ENCODE measurements around the gene PGA4.
A peak's percentile ranks its signal among the peaks of the same experiment; 100 is the strongest.

PGA4 gene

GRCh38 chr11:61254403-61255025, 32.4 kb downstream of the PGA4 start:
- DNase-seq (ENCODE audit: low read depth): peak; percentile 76
- TF ChIP-seq, protein P1, sequence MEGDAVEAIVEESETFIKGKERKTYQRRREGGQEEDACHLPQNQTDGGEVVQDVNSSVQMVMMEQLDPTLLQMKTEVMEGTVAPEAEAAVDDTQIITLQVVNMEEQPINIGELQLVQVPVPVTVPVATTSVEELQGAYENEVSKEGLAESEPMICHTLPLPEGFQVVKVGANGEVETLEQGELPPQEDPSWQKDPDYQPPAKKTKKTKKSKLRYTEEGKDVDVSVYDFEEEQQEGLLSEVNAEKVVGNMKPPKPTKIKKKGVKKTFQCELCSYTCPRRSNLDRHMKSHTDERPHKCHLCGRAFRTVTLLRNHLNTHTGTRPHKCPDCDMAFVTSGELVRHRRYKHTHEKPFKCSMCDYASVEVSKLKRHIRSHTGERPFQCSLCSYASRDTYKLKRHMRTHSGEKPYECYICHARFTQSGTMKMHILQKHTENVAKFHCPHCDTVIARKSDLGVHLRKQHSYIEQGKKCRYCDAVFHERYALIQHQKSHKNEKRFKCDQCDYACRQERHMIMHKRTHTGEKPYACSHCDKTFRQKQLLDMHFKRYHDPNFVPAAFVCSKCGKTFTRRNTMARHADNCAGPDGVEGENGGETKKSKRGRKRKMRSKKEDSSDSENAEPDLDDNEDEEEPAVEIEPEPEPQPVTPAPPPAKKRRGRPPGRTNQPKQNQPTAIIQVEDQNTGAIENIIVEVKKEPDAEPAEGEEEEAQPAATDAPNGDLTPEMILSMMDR (IDR thresholded peaks at IDR 0.05; ENCODE audit: insufficient read depth, low read depth, low read length, missing control alignments): peak; percentile 99
- no peak overlapping the region for H3K4me3 ChIP-seq (ENCODE audit: low read length)

GRCh38 chr11:61256710-61257482, 34.7 kb downstream of the PGA4 start:
- DNase-seq (ENCODE audit: low read depth): no peak
- TF ChIP-seq, protein P1 (IDR thresholded peaks at IDR 0.05; ENCODE audit: insufficient read depth, low read depth, low read length, missing control alignments): no peak
- no peak overlapping the region for H3K4me3 ChIP-seq (ENCODE audit: low read length)

GRCh38 chr11:61258546-61258945, 36.4 kb downstream of the PGA4 start:
- no peak for DNase-seq (ENCODE audit: low read depth)
- H3K4me3 ChIP-seq (ENCODE audit: low read length): no peak overlapping the region
- TF ChIP-seq, protein P1 (IDR thresholded peaks at IDR 0.05; ENCODE audit: insufficient read depth, low read depth, low read length, missing control alignments): no peak

DNA sequence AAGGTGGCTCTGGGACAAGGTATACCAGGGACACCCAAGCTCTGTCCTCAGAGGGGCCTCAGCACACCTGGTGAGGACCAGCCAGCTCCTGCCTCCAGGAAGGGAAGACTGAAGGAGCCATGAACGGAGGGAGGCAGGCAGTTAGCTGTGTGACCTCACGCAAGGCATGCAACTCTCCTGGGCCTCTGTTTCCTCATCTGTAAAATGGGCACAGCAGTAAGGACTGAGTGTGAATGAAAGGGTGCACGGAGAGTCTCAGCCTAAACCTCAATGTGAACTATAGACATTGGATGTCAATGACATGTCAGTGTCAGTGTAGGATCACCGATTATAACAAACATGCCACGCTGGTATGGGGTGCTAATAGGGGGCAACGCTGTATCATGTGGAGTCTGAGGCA, 37.2 kb downstream of the PGA4 start:
- TF ChIP-seq, protein P1 (IDR thresholded peaks at IDR 0.05; ENCODE audit: insufficient read depth, low read depth, low read length, missing control alignments): no peak
- no peak overlapping the region for H3K4me3 ChIP-seq (ENCODE audit: low read length)
- DNase-seq (ENCODE audit: low read depth): no peak

DNA sequence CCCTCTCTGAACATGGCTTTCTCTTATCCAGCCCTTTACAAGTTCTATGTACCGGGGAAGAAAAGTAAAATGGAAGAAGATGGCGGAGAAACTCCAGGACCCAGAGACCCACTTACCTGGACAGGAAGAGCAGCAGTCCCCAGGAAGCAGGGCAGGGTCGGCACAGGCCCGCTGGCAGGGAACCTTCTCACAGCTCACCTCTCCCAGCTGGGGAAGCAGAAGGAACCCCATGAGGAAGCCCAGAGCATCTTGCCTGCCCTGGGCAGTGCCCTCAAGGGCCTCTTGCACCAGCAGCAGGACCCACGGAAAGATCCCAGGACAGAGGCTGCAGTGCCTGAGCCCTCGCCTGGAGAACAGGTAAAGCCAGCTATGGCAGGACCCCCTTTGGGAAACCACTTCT, 42.2 kb downstream of the PGA4 start:
- TF ChIP-seq, protein P1 (IDR thresholded peaks at IDR 0.05; ENCODE audit: insufficient read depth, low read depth, low read length, missing control alignments): no peak
- no peak overlapping the region for H3K4me3 ChIP-seq (ENCODE audit: low read length)
- DNase-seq (ENCODE audit: low read depth): no peak

GRCh38 chr11:61264795-61265194, 42.6 kb downstream of the PGA4 start:
- no peak overlapping the region for H3K4me3 ChIP-seq (ENCODE audit: low read length)
- TF ChIP-seq, protein P1 (IDR thresholded peaks at IDR 0.05; ENCODE audit: insufficient read depth, low read depth, low read length, missing control alignments): no peak
- DNase-seq (ENCODE audit: low read depth): no peak
